MCF 10A (cell line): ENCODE data around the gene CD244. TPM values are rescaled to one million over a fixed set of nuclear protein-coding genes. Genes with fewer than 3 reads are reported as not detected.
"Not testable (repeated sequence)": the region's sequence is repeated elsewhere in the genome, so short reads cannot be mapped to it uniquely, and the experiment has no call there.

Experiments
- BruUV-seq: library from RNA; stranded (reverse); fragments of 400-500 nt; replicated peaks from 2 replicates; lab custom pipeline; 2021; lab: Mats Ljungman, UMichigan
- CTCF ChIA-PET: fragments of 300-600 bp; sonication (Branson Sonifier 250); formaldehyde crosslinking; extraction: SDS; loops from one replicate; lab custom pipeline; 2021; ENCODE audit warnings: antibody characterized with exemption, inconsistent platforms; lab: Yijun Ruan, JAX
- POLR2A ChIA-PET: fragments of 300-600, 350-650 bp; sonication (Branson Sonifier 250); formaldehyde crosslinking; extraction: SDS; loops from one replicate; lab custom pipeline; 2020; ENCODE audit warnings: antibody characterized with exemption, inconsistent platforms; lab: Yijun Ruan, JAX
- DNase-seq: peaks from one replicate; pipeline ENCODE4 v3.0.0-alpha.2; 2018; ENCODE audit not compliant: unreplicated experiment
- H3K27ac Mint-ChIP-seq: one replicate; pipeline ENCODE4 v1.8.0; 2022; ENCODE audit warnings: mild to moderate bottlenecking, low read depth, mixed read lengths; ENCODE audit not compliant: unreplicated experiment
- H3K27me3 Mint-ChIP-seq: one replicate; pipeline ENCODE4 v1.8.0; 2022; ENCODE audit warnings: mixed read lengths; ENCODE audit not compliant: insufficient read depth, unreplicated experiment
- H3K36me3 Mint-ChIP-seq: one replicate; pipeline ENCODE4 v1.8.0; 2022; ENCODE audit warnings: mild to moderate bottlenecking, moderate library complexity, mixed read lengths; ENCODE audit not compliant: insufficient read depth, unreplicated experiment
- H3K4me1 Mint-ChIP-seq: one replicate; pipeline ENCODE4 v1.8.0; 2022; ENCODE audit warnings: mixed read lengths; ENCODE audit not compliant: insufficient read depth, unreplicated experiment
- H3K4me3 Mint-ChIP-seq: one replicate; pipeline ENCODE4 v1.8.0; 2022; ENCODE audit warnings: mild to moderate bottlenecking, moderate library complexity, mixed read lengths; ENCODE audit not compliant: unreplicated experiment
- H3K9me3 Mint-ChIP-seq: one replicate; pipeline ENCODE4 v1.8.0; 2022; ENCODE audit warnings: mixed read lengths; ENCODE audit not compliant: unreplicated experiment
- intact Hi-C: fragments of 100-400 bp; cut with micrococcal nuclease; formaldehyde crosslinking; loops from 2 replicates; pipeline ENCODE4 v1.14.1; 2022
- total RNA-seq: library from RNA; stranded (reverse); gene quantifications from 2 replicates; pipeline ENCODE4 v1.2.3, GENCODE V29; 2022
- TF ChIP-seq, protein P1 (sequence below): fragments of 200-600 bp; IDR thresholded peaks from one replicate; pipeline ENCODE4 v1.8.0; 2022; ENCODE audit warnings: antibody characterized with exemption, mild to moderate bottlenecking; ENCODE audit not compliant: unreplicated experiment

The CD244 gene
- total RNA-seq, 1 experiment from 2014 or later = not detected

- Mint-ChIP-seq H3K4me3 (no peak overlapping the region), H3K36me3 (peaks cover 5% of the 10 kb centered on the region), H3K27ac (no peak overlapping the region), H3K4me1 (peaks cover 7% of the 10 kb centered on the region), H3K9me3 (no peaks in the 10 kb centered on the region), H3K27me3 (no peaks in the 10 kb centered on the region)
- ChIA-PET POLR2A (no interaction called here), CTCF (interaction anchor here (0.6 to 1.5 kb wide), 3 partner anchors 9 to 593 kb away, joined by 3 to 4 read pairs (median 3); no protein-coding TSS in a partner anchor)
- DNase-seq = no peak
- intact Hi-C loops = no loop called here
- no TSS peak for BruUV-seq
- TF ChIP-seq, protein P1, sequence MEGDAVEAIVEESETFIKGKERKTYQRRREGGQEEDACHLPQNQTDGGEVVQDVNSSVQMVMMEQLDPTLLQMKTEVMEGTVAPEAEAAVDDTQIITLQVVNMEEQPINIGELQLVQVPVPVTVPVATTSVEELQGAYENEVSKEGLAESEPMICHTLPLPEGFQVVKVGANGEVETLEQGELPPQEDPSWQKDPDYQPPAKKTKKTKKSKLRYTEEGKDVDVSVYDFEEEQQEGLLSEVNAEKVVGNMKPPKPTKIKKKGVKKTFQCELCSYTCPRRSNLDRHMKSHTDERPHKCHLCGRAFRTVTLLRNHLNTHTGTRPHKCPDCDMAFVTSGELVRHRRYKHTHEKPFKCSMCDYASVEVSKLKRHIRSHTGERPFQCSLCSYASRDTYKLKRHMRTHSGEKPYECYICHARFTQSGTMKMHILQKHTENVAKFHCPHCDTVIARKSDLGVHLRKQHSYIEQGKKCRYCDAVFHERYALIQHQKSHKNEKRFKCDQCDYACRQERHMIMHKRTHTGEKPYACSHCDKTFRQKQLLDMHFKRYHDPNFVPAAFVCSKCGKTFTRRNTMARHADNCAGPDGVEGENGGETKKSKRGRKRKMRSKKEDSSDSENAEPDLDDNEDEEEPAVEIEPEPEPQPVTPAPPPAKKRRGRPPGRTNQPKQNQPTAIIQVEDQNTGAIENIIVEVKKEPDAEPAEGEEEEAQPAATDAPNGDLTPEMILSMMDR = no peak
These were observed 73.5 kb downstream of the CD244 start for GRCh38 chr1:160789051-160789701.

DNA sequence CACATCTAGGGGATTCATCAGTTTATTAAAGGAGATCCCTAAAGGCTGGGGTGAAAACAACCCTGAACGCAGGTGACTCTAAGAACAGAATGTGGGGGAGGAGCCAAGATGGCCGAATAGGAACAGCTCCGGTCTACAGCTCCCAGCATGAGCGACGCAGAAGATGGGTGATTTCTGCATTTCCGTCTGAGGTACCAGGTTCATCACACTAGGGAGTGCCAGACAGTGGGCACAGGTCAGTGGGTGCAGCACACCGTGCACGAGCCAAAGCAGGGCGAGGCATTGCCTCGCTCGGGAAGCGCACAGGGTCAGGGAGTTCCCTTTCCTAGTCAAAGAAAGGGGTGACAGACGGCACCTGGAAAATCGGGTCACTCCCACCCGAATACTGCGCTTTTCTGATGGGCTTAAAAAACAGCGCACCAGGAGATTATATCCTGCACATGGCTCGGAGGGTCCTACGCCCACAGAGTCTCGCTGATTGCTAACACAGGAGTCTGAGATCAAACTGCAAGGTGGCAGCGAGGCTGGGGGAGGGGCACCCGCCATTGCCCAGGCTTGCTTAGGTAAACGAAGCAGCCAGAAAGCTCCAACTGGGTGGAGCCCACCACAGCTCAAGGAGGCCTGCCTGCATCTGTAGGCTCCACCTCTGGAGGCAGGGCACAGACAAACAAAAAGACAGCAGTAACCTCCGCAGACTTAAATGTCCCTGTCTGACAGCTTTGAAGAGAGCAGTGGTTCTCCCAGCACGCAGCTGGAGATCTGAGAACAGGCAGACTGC lies 79.5 kb downstream of the CD244 start:
- H3K4me1 Mint-ChIP-seq, intact Hi-C loops, DNase-seq, H3K27me3 Mint-ChIP-seq, H3K27ac Mint-ChIP-seq, POLR2A ChIA-PET, H3K36me3 Mint-ChIP-seq, H3K9me3 Mint-ChIP-seq, CTCF ChIA-PET, H3K4me3 Mint-ChIP-seq, BruUV-seq: not testable (repeated sequence)

DNA sequence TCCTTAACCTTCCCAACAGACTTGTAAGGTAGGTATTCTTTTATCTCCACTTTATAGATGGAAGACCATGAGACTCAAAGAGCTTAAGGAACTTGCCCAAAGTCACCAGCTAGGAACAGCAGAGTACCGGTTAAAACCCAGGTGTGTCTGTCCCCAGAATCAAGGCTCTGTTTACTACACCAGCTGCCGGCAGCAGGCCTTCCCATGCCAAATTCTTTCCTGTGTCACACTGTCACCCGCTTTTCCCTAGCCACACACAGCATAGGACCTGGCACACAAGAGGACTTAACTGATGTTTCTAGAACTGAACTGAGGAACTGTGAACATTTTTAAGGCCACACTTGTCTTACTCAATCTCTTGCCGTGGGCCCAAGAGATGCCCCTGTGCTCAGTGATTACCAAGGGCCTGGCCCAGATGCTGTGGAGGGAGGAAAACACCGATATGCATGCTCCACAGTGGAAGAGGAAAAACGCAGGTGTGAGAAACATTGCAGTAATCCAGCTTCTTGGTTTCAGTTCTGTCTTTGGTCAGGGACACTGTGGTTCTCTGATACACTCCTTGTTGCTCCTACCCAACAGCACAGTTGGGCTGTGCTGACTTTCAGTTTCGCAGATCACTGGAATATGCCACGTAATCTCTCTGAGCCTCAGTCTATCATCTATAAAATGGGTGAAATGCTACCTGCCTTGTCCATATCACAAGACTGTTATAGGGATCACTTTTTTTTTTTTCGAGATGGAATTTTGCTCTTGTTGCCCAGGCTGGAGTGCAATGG lies 80.6 kb downstream of the CD244 start:
- H3K27ac Mint-ChIP-seq = no peak overlapping the region
- ChIA-PET POLR2A (interaction anchor here (0.7 to 1.1 kb wide), 2 partner anchors 13 to 20 kb away, joined by 3 read pairs; no protein-coding TSS in a partner anchor), CTCF (interaction anchor here (0.6 to 6.5 kb wide), 8 partner anchors 14 to 170 kb away, joined by 3 to 63 read pairs (median 4); no protein-coding TSS in a partner anchor)
- H3K4me1 Mint-ChIP-seq = no peaks in the 10 kb centered on the region
- H3K36me3 Mint-ChIP-seq = no peaks in the 10 kb centered on the region
- no peak for DNase-seq
- no TSS peak for BruUV-seq
- TF ChIP-seq, protein P1 = no peak
- intact Hi-C loops = no loop called here
- no peak overlapping the region for H3K4me3 Mint-ChIP-seq
- no peaks in the 10 kb centered on the region for H3K27me3 Mint-ChIP-seq
- no peaks in the 10 kb centered on the region for H3K9me3 Mint-ChIP-seq

- Mint-ChIP-seq H3K9me3 (no peaks in the 10 kb centered on the region), H3K27me3 (no peaks in the 10 kb centered on the region), H3K27ac (no peak overlapping the region), H3K4me1 (no peaks in the 10 kb centered on the region), H3K4me3 (no peak overlapping the region), H3K36me3 (no peaks in the 10 kb centered on the region)
- TF ChIP-seq, protein P1 = no peak
- no peak for DNase-seq
- ChIA-PET CTCF (interaction anchor here (0.6 to 6.5 kb wide), 9 partner anchors 13 to 427 kb away, joined by 3 to 63 read pairs (median 4); no protein-coding TSS in a partner anchor), POLR2A (interaction anchor here (0.5 to 0.7 kb wide), 2 partner anchors 20 to 68 kb away, joined by 3 to 4 read pairs; no protein-coding TSS in a partner anchor)
- intact Hi-C loops = no loop called here
- no TSS peak for BruUV-seq
These were observed 81.4 kb downstream of the CD244 start for GRCh38 chr1:160781186-160781766.
